Stomach smooth muscle (tissue), 2 donors: Measurements from ENCODE around the gene INTS1.

Source experiments
- H3K27ac ChIP-seq: one replicate; pipeline ENCODE4 v1.7.0; 2013; ENCODE audit warnings: mild to moderate bottlenecking, low read length, inconsistent platforms
- H3K27me3 ChIP-seq, 2 donors: one replicate each; pipeline ENCODE4 v1.7.0; 2013; ENCODE audit warnings: low read length in 2 of 2; ENCODE audit not compliant: insufficient read depth in 2 of 2, control insufficient read depth in 1 of 2
- H3K36me3 ChIP-seq, 2 donors: one replicate each; pipeline ENCODE4 v1.7.0; 2013; ENCODE audit warnings: low read length in 2 of 2; ENCODE audit not compliant: control insufficient read depth in 2 of 2, insufficient read depth in 2 of 2
- H3K4me1 ChIP-seq: one replicate; pipeline ENCODE4 v1.7.0; 2013; ENCODE audit warnings: low read length; ENCODE audit not compliant: control insufficient read depth, insufficient read depth
- H3K4me3 ChIP-seq, 2 donors: one replicate each; pipeline ENCODE4 v1.7.0; 2013; ENCODE audit warnings: low read length in 2 of 2
- H3K9ac ChIP-seq, 2 donors: one replicate each; pipeline ENCODE4 v1.7.0; 2013; ENCODE audit warnings: low read length in 2 of 2, mild to moderate bottlenecking in 1 of 2
- H3K9me3 ChIP-seq, 2 donors: one replicate each; pipeline ENCODE4 v1.7.0; 2013; ENCODE audit warnings: low read length in 2 of 2; ENCODE audit not compliant: control insufficient read depth in 2 of 2
- donor health status: healthy.
- donor health status: Pancreatic carcinoma.

INTS1 gene

DNA sequence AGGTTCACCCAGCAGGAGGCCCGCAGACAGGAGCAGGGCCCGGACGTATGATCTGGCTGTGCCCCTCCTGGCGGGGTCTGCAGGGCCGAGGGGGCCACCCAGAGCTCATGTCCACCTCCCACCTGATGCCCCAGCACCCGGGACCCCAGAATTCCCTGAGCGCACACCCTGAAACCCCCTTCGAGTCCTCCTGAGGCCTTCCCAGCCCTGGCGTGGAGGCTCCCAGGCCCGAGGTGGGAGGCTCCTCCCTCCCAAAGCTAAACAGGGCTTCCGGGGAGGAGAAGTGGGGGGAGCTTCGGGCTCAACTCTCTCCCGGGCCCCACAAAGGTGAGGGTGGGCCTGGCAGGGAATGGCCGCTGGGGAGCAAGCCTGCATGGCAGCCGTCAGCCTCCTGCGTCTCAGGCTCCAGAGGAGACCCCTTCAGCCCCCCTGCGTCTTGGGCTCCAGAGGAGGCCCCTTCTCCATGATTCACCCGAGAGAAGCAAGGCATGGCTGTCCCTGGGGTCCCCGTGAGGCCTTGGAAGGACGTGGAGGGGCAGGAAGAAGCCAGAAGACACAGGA lies 75.2 kb downstream of the INTS1 start:
- H3K36me3 ChIP-seq: no peaks in the 10 kb centered on the region
- H3K9ac ChIP-seq: no peak overlapping the region
- no peaks in the 10 kb centered on the region for H3K9me3 ChIP-seq
- no peak overlapping the region for H3K27ac ChIP-seq
- H3K27me3 ChIP-seq: peaks cover 13 to 29% of the 10 kb centered on the region in 2 donors
- H3K4me1 ChIP-seq: peaks cover 8% of the 10 kb centered on the region
- no peak overlapping the region for H3K4me3 ChIP-seq

DNA sequence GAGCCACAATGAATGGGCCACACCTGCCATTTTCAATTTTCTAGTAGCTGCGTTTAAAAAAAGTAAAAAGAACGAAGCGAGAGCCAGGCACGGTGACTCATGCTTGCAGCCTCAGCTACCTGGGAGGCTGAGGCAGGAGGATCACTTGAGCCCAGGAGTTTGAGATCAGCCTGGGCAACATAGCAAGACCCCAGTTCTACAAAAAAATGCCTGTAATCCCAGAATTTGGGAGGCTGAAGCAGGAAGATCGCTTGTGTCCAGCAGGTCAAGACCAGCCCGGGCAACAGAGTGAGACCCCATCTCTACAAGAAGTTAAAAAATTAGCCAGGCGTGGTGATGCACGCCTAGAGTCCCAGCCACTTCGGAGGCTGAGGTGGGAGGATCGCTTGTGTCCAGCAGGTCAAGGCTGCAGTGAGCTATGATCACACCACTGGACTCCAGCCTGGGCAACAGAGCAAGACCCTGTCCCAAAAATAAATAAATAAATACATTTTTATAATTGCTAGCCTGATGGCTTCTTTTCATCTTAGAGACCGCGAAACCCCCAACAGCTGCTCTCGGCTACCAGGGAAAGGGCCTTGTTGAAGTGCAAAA lies 77.0 kb downstream of the INTS1 start:
- H3K27ac ChIP-seq: no peak overlapping the region
- no peaks in the 10 kb centered on the region for H3K36me3 ChIP-seq
- H3K9me3 ChIP-seq: no peaks in the 10 kb centered on the region
- no peak overlapping the region for H3K4me3 ChIP-seq
- H3K9ac ChIP-seq: no peak overlapping the region
- peaks cover 19 to 21% of the 10 kb centered on the region in 2 donors for H3K27me3 ChIP-seq
- peaks cover 2% of the 10 kb centered on the region for H3K4me1 ChIP-seq

DNA sequence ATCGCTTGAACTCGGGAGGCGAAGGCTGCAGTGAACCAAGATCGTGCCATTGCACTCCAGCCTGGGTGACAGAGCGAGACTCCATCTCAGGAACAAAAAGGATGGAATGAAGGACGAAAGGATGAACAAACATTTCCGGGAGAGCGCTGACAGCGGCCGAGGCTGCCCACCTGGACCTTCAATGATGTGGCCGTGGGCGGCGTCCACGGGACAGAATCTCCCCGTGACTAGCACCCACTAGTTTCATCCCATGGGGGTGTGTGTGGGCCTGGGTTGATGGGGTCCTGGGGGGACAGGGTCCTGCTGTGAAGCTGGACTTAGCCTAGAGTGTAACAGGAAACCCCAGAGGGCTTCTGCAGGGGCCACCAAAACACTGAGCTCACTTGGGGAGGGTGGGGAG lies 77.7 kb downstream of the INTS1 start:
- no peaks in the 10 kb centered on the region for H3K36me3 ChIP-seq
- no peaks in the 10 kb centered on the region for H3K4me1 ChIP-seq
- peaks cover 17 to 18% of the 10 kb centered on the region in 2 donors for H3K27me3 ChIP-seq
- no peak overlapping the region for H3K9ac ChIP-seq
- no peaks in the 10 kb centered on the region for H3K9me3 ChIP-seq
- H3K4me3 ChIP-seq: no peak overlapping the region
- no peak overlapping the region for H3K27ac ChIP-seq

GRCh38 chr7:1425292-1426136 lies 78.7 kb downstream of the INTS1 start:
- Histone ChIP-seq H3K36me3 (no peaks in the 10 kb centered on the region), H3K27me3 (peaks cover 11 to 18% of the 10 kb centered on the region in 2 donors), H3K27ac (no peak overlapping the region), H3K9me3 (no peaks in the 10 kb centered on the region), H3K4me3 (no peak overlapping the region), H3K4me1 (no peaks in the 10 kb centered on the region), H3K9ac (no peak overlapping the region)

- no peak overlapping the region for H3K4me3 ChIP-seq
- no peaks in the 10 kb centered on the region for H3K36me3 ChIP-seq
- H3K27me3 ChIP-seq: peaks cover 4 to 15% of the 10 kb centered on the region in 2 donors
- no peak overlapping the region for H3K27ac ChIP-seq
- no peaks in the 10 kb centered on the region for H3K9me3 ChIP-seq
- no peaks in the 10 kb centered on the region for H3K4me1 ChIP-seq
- no peak overlapping the region for H3K9ac ChIP-seq
These were observed 80.1 kb downstream of the INTS1 start for GRCh38 chr7:1424041-1424440.

DNA sequence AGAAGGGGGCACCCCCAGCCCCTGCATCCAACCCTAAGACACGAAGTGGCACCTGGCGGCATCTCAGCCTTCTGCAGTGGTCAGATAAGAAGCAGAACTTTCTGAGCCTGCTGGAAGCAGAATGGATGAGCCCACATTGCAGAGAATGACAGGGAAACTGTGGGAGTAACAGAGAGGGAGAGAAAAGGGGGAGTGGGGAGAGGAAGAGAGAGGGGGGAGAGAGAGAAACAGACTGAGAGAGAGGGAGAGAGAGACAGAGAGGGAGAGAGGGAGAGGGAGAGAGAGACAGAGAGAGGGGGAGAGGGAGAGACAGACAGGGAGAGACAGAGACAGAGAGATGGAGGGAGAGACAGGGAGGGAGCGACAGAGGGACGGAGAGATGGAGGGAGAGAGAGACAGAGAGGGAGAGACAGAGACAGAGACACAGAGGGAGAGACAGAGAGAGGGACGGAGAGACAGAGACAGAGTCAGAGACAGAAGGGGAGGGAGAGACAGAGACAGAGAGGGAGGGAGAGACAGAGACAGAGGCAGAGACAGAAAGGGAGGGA lies 80.9 kb downstream of the INTS1 start:
- no peak overlapping the region for H3K9ac ChIP-seq
- peaks cover 4 to 15% of the 10 kb centered on the region in 2 donors for H3K27me3 ChIP-seq
- no peaks in the 10 kb centered on the region for H3K36me3 ChIP-seq
- no peaks in the 10 kb centered on the region for H3K4me1 ChIP-seq
- no peak overlapping the region for H3K4me3 ChIP-seq
- H3K9me3 ChIP-seq: no peaks in the 10 kb centered on the region
- no peak overlapping the region for H3K27ac ChIP-seq

DNA sequence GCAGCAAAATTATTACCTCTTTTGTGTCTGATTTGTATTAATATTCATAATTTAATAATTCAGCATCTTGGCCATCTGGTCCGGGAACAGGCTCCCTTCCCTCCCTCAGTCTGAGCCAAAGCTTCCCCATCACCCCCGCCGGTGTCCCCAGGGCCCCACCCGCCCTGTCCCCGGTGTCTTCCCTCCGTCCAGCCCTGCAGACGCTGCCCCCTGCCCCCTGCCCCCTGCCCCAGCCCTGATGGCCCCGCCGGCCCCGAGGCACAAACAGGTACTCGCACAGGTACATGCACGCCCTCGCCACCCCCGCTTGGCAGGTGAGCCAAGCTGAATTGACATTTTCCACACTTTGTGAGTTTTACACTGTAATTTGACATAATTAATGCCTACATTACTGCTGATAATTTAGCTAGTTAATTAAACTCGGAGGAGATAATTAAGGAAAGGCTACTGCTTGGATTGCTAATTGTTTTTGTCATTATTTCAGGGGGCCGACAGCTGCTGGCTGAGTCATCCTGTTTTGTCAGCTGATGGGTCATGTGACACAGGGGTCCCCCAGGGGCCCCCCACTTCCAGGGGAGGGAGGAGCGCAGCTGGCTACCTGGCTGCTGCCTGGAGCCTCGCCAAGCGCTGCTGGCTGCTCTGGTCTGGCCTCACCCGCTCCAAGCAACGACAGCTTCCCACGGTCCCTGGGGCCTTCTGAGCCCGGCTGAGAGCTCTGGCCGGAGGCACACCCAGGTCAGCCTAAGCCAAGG lies 81.5 kb downstream of the INTS1 start:
- Histone ChIP-seq H3K27me3 (peaks cover 4 to 15% of the 10 kb centered on the region in 2 donors), H3K36me3 (no peaks in the 10 kb centered on the region), H3K9me3 (no peaks in the 10 kb centered on the region), H3K4me3 (no peak overlapping the region), H3K4me1 (no peaks in the 10 kb centered on the region), H3K27ac (no peak overlapping the region), H3K9ac (no peak overlapping the region)

- no peak overlapping the region for H3K9ac ChIP-seq
- H3K9me3 ChIP-seq: no peaks in the 10 kb centered on the region
- H3K4me1 ChIP-seq: no peaks in the 10 kb centered on the region
- no peaks in the 10 kb centered on the region for H3K36me3 ChIP-seq
- no peak overlapping the region for H3K27ac ChIP-seq
- H3K27me3 ChIP-seq: peaks cover 4 to 15% of the 10 kb centered on the region in 2 donors
- no peak overlapping the region for H3K4me3 ChIP-seq
These were observed 82.2 kb downstream of the INTS1 start for GRCh38 chr7:1421946-1422345.

GRCh38 chr7:1421020-1421790 lies 83.0 kb downstream of the INTS1 start:
- no peak overlapping the region for H3K9ac ChIP-seq
- H3K4me1 ChIP-seq: no peaks in the 10 kb centered on the region
- H3K4me3 ChIP-seq: no peak overlapping the region
- no peak overlapping the region for H3K27ac ChIP-seq
- no peaks in the 10 kb centered on the region for H3K9me3 ChIP-seq
- H3K27me3 ChIP-seq: peaks cover 8 to 15% of the 10 kb centered on the region in 2 donors
- H3K36me3 ChIP-seq: no peaks in the 10 kb centered on the region
